Body of pancreas (tissue), 4 donors: ENCODE data around the gene CDH4. TPM values are rescaled to one million over a fixed set of nuclear protein-coding genes. Genes with fewer than 3 reads are reported as not detected.

Source experiments
- ATAC-seq: fragments of 150-250 bp; one replicate; pipeline ENCODE4 v1.9.1; 2016
- DNase-seq, 4 donors: peaks; one replicate each; pipeline ENCODE4 v3.0.0-alpha.2; 2019
- H3K27ac ChIP-seq, 4 donors: fragments of 200-600 bp; sonication (generic); 1 replicate in 3 of 4; 2 replicates in 1 of 4; pipeline versions ENCODE4 v1.5.1 to v1.6.1; 2016 to 2019; ENCODE audit warnings: mild to moderate bottlenecking in 1 of 4, mixed read lengths in 1 of 4, moderate library complexity in 1 of 4
- H3K27me3 ChIP-seq, 2 donors: fragments of 200-600 bp; sonication (generic); one replicate each; pipeline ENCODE4 v1.6.0; 2016; ENCODE audit warnings: mild to moderate bottlenecking in 1 of 2
- H3K36me3 ChIP-seq, 2 donors: fragments of 200-600 bp; sonication (generic); replicated peaks in 1 of 2; 2 replicates each; pipeline ENCODE4 v1.5.1; 2016; ENCODE audit warnings: low read depth in 2 of 2; ENCODE audit not compliant: insufficient read depth in 1 of 2
- H3K4me1 ChIP-seq: fragments of 200-600 bp; sonication (generic); one replicate; pipeline ENCODE4 v1.6.0; 2016
- H3K4me3 ChIP-seq, 2 donors: fragments of 200-600 bp; sonication (generic); 1 replicate in 1 of 2; 2 replicates in 1 of 2; pipeline ENCODE4 v1.5.1; 2016 to 2019
- H3K9me3 ChIP-seq, 3 donors: fragments of 200-600 bp; sonication (generic); 1 replicate in 2 of 3; 2 replicates in 1 of 3; pipeline ENCODE4 v1.5.1; 2016
- POLR2A ChIP-seq, 3 donors: fragments of 450-650 bp; IDR thresholded peaks; one replicate each; pipeline ENCODE4 v1.6.1; 2016; ENCODE audit warnings: antibody characterized with exemption in 3 of 3, mild to moderate bottlenecking in 2 of 3
- WGBS, 2 donors: methylation state at CpG; one replicate each; pipeline ENCODE4 v1.1.5; 2017; 5-methylcytosine and 5-hydroxymethylcytosine counted together
- intact Hi-C: fragments of 100-400 bp; cut with DNase I; formaldehyde crosslinking; loops from one replicate; pipeline ENCODE4 v1.15.1; 2023
- total RNA-seq, 2 donors: library from RNA; depleted of rRNA; stranded (reverse); fragments of >200 nt; gene quantifications; one replicate each; pipeline ENCODE4 v1.1.0, GENCODE V29; 2016
- TF ChIP-seq, protein P1 (sequence below), 7 experiments: fragments of 450-650 bp in 4 of 7; fragments of 200-600 bp in 3 of 7; sonication (generic) in 3 of 7; IDR thresholded peaks; one replicate each; pipeline ENCODE4 v1.5.1; 2016 to 2019; ENCODE audit warnings: antibody characterized with exemption in 7 of 7

The CDH4 gene
- total RNA-seq, 2 donors from 2014 or later, result 0.33 to 0.52 TPM

- ATAC-seq, result no peak
- intact Hi-C loops, result no loop called here
- WGBS, 2 donors, result 42 to 47% methylated on average over 20 to 21 of the region's 21 CpGs
- H3K4me1 ChIP-seq, result no peaks in the 10 kb centered on the region
- TF ChIP-seq, protein P1, sequence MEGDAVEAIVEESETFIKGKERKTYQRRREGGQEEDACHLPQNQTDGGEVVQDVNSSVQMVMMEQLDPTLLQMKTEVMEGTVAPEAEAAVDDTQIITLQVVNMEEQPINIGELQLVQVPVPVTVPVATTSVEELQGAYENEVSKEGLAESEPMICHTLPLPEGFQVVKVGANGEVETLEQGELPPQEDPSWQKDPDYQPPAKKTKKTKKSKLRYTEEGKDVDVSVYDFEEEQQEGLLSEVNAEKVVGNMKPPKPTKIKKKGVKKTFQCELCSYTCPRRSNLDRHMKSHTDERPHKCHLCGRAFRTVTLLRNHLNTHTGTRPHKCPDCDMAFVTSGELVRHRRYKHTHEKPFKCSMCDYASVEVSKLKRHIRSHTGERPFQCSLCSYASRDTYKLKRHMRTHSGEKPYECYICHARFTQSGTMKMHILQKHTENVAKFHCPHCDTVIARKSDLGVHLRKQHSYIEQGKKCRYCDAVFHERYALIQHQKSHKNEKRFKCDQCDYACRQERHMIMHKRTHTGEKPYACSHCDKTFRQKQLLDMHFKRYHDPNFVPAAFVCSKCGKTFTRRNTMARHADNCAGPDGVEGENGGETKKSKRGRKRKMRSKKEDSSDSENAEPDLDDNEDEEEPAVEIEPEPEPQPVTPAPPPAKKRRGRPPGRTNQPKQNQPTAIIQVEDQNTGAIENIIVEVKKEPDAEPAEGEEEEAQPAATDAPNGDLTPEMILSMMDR (IDR thresholded peaks at IDR 0.05), result no peak
- no peak for TF ChIP-seq POLR2A (IDR thresholded peaks at IDR 0.05)
- no peaks in the 10 kb centered on the region for H3K27me3 ChIP-seq
- no peaks in the 10 kb centered on the region for H3K36me3 ChIP-seq
- H3K27ac ChIP-seq, result no peak overlapping the region
- H3K9me3 ChIP-seq, result no peaks in the 10 kb centered on the region
- no peak overlapping the region for H3K4me3 ChIP-seq
- DNase-seq, result no peak
Measured at GRCh38 chr20:61320691-61321425, 68.8 kb downstream of the CDH4 start.

- intact Hi-C loops, result no loop called here
- Histone ChIP-seq H3K4me1 (no peaks in the 10 kb centered on the region), H3K36me3 (no peaks in the 10 kb centered on the region), H3K27me3 (no peaks in the 10 kb centered on the region), H3K4me3 (no peak overlapping the region), H3K9me3 (no peaks in the 10 kb centered on the region), H3K27ac (no peak overlapping the region)
- ATAC-seq, result no peak
- TF ChIP-seq, protein P1 (IDR thresholded peaks at IDR 0.05), result no peak
- TF ChIP-seq POLR2A (IDR thresholded peaks at IDR 0.05), result no peak
- 69 to 75% methylated on average over 13 of the region's 13 CpGs for WGBS, 2 donors
- DNase-seq, result no peak
Measured at GRCh38 chr20:61321481-61321880, 69.4 kb downstream of the CDH4 start.

GRCh38 chr20:61322151-61322865 lies 70.2 kb downstream of the CDH4 start:
- H3K27me3 ChIP-seq, result no peaks in the 10 kb centered on the region
- TF ChIP-seq, protein P1 (IDR thresholded peaks at IDR 0.05), result no peak
- TF ChIP-seq POLR2A (IDR thresholded peaks at IDR 0.05), result no peak
- WGBS, 2 donors, result 55 to 57% methylated on average over 13 to 14 of the region's 14 CpGs
- no peaks in the 10 kb centered on the region for H3K36me3 ChIP-seq
- DNase-seq, result no peak
- no peaks in the 10 kb centered on the region for H3K4me1 ChIP-seq
- no peaks in the 10 kb centered on the region for H3K9me3 ChIP-seq
- intact Hi-C loops, result no loop called here
- no peak overlapping the region for H3K4me3 ChIP-seq
- H3K27ac ChIP-seq, result no peak overlapping the region
- ATAC-seq, result no peak

- 70 to 76% methylated on average over 8 of the region's 8 CpGs for WGBS, 2 donors
- intact Hi-C loops, result no loop called here
- no peak for ATAC-seq
- Histone ChIP-seq H3K27me3 (no peaks in the 10 kb centered on the region), H3K4me3 (no peak overlapping the region), H3K27ac (no peak overlapping the region), H3K4me1 (no peaks in the 10 kb centered on the region), H3K9me3 (no peaks in the 10 kb centered on the region), H3K36me3 (no peaks in the 10 kb centered on the region)
- no peak for DNase-seq
- TF ChIP-seq, protein P1 (IDR thresholded peaks at IDR 0.05), result no peak
- no peak for TF ChIP-seq POLR2A (IDR thresholded peaks at IDR 0.05)
Measured at GRCh38 chr20:61324906-61325305, 72.8 kb downstream of the CDH4 start.
